Lower leg skin (tissue), 3 donors: ENCODE results near the gene MYO15B.

Experiments used
- CTCF ChIP-seq, 3 donors: fragments of 450-650 bp; IDR thresholded peaks; one replicate each; pipeline ENCODE4 v1.5.1; 2016; ENCODE audit warnings: antibody characterized with exemption in 3 of 3, mild to moderate bottlenecking in 3 of 3, moderate library complexity in 2 of 3
- POLR2A ChIP-seq, 2 donors: fragments of 450-650 bp; IDR thresholded peaks; one replicate each; pipeline ENCODE4 v1.6.1; 2016 to 2017; ENCODE audit warnings: antibody characterized with exemption in 2 of 2, mild to moderate bottlenecking in 1 of 2, moderate library complexity in 1 of 2

GRCh38 chr17:75573540-75573957 lies 14.1 kb upstream of the MYO15B start:
- TF ChIP-seq CTCF (IDR thresholded peaks at IDR 0.05): no peak
- TF ChIP-seq POLR2A (IDR thresholded peaks at IDR 0.05): no peak
